IPS-NIHi7 (cell line): ENCODE measurements around the gene DOK6.
"Not testable (repeated sequence)": the region's sequence is repeated elsewhere in the genome, so short reads cannot be mapped to it uniquely, and the experiment has no call there.

Source experiments
- DNase-seq: peaks from one replicate; pipeline ENCODE4 v3.0.0; 2012; ENCODE audit warnings: mixed read lengths; ENCODE audit errors: extremely low spot score

Gene DOK6

DNA sequence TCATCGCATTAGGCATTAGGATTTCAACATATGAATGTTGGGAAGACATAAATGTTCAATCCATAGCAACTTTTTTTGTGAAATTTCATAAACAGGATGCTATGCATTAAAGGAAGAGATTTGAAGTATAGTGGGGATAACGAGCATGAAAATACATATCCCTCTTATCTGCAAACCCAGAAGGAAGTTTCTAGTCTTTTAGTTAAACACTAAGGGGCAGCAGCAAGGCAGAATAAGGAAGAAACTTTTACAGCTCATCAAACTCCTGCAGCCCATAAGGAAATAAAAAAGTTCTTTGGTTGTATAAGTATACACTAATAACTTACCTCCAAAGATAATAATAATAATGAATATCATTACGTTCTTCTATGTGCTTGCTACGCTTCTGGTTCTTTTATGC lies 465.5 kb downstream of the DOK6 start:
- no peak for DNase-seq

DNA sequence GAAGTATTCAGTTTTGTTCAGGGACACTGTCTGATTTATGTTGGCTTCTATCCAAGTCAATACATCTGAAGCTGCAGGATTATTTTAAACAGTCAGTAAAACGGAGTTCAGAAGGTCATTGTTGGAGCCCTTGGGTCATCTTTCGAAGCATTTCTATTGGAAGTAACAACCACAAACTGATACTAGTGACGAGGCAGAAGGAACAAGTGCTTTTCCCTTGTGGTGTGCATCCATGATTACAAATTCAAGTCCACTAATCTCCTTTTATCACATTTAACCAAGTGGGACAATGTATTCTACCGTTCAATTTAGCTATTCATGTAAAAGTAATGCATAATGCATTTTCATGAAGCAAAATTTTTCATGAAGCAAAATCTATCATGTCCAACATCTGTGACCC lies 470.0 kb downstream of the DOK6 start:
- DNase-seq = no peak

DNA sequence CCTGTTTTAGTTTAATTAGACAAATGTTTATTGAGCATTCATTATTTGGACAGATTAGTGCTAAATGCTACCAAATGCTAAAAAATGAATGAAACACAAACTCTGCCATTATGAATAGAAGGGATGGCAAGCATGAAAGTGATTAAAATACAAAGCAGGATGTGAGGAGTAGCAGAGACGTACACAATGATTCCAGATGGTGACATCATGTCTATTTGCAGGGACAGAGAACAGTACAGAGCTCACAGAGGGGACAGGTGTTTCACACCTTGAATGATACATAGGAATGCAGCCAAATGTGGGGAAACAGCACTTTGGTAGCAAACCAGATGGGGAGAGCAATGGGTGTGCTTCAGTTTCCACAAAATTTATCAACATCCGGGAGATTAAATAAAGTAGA lies 470.7 kb downstream of the DOK6 start:
- DNase-seq = no peak

DNA sequence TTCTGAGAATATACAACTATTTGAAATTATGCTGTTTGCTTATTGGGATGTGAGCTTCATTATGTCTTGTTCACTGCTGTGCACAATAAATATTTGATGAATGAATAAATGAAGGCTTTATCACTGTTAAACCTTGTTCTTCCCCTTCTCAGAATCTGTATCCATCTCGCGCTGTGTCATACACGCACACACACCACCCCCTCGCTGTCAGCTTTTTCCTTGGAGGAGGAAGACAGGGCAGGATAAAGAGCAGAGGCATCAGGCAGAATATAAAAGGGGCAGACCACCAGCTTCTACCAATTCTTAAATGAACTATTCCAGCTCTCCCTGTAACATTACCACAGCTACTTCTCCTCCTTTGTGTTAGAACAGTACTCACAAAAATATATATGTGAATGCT lies 472.0 kb downstream of the DOK6 start:
- DNase-seq = no peak

DNA sequence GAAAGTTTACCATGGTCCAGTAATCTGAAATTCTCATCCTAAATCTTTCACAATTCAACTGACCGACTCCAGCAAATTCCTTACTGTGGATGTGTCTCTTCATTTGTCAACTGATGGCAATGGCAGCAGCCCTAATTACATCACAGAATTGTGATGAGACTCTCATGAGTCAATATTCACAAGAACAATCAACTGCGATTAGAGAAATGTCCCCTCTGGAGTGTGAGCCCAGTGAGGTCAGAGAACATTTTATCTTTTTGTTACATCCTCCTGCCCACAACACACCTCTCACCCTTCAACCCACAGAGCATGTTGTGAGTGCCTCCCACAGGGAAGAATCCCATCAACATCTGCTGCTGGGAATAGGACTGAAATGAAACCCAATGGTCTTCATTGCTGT lies 473.4 kb downstream of the DOK6 start:
- no peak for DNase-seq

DNA sequence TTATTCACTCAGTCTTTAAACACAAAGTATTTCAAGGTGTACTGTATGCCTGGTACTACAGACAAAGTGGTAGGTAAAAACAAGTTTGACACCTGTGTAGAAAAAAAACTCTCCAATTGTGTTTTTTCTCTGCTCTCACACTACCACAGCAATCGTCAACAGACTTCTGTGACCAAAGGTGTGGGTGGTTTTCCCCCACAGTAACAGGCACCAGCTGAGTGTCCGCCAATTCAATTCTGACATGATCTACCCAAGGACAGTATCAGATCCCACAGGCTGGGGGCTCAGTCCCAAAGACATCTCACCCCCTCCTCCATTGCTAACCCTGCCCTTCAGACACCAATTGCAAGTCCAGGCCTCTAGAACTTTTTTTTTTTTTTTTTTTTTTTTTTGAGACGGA lies 475.8 kb downstream of the DOK6 start:
- DNase-seq = no peak

DNA sequence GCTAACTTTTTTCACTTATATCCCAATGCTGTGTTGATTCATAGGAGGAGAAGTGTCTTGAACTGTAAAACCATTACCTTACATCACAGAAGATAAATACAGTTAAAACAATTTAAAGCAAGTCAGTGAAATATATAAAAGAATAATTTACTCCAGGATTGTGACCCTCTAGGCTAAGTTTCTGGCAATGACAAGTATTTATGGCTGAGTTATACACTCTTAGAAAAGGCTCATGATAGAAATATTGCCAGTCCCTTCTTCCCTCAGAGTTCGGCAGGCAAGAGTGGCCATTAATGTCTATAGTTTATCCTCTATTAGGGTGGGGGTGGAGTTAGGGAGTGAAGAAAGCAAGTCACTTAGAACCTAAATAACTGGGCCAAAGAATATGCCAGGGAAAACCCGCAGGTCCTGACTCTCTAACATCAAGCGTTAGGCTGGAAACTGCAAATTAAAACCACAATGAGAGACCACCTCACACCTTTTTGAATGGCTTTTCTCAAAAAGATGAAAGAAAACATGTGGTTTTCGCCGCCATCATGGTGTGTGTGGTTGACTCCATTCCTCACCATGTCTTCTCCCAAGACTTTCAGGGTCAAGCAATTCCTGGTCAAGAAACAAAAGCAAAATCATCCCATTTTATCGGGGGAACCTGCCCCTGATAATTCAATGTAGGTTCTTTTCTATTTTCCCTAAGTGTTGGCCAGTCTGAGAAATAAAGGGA lies 477.7 kb downstream of the DOK6 start:
- no peak for DNase-seq

DNA sequence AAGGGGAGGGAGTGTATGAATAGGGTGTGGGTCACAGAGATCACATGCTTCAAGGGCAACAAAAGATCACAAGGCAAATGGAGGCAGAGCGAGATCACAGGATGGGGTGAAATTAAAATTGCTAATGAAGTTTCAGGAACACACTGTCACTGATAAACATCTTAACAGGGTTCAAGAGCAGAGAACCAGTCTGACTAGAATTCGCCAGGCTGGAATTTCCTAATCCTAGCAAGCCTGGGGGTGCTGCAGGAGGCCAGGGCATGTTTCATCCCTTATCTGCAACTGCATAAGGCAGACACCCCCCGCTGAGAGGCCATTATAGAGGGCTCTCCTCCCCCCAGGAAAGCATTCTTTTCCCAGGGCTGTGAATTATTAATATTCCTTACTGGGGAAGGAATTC lies 478.4 kb downstream of the DOK6 start:
- DNase-seq = not testable (repeated sequence)

DNA sequence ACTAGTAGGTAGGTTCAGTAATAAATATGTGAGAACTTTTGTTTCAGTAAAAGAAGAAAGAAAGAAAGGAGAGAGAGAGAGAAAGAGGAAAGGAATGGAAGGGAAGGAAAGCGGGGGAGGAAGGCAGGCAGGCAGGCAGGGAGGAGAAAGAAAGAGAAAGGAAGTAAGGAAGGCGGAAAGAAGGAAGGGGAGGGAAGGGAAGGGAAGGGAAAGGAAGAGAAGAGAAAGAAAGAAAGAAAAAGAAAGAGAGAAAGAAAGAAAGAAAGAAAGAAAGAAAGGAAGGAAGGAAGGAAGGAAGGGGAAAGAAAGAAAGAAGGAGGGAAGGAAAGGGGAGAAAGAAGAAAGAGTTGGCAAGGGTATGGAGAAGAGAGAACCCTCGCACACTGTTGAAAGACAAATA lies 479.4 kb downstream of the DOK6 start:
- DNase-seq = no peak

DNA sequence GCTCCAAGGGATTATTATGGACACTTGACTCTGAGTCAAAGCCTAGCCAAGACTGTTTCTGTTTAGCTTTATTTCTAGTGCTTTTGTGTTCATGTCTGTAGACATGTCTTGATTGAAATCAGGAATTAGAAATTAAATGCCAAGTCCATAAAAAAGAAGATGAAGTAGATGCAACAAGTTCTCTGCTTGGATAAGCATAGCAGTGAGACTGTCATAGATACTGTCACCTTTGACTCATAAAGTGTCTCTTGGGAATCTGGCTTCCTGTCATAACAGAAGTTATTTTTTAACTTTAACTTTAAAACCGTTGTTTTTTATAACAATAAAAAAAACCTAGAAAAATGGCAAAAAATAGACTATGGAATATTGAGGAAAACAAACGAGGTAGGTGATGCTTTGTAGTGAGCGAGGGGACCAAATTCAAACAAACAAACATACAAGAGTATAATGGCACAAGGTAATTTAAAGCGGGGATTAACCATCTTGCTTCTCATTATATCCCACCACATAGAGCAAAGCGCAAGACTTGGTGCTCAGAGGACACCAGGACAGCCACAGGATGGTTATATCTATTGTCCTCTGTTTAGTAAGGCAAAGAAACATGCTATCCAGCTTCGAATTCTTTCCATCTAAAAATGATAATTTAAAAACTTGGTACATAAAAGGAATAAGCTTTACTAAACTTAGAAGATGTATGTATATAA lies 482.4 kb downstream of the DOK6 start:
- DNase-seq = no peak

DNA sequence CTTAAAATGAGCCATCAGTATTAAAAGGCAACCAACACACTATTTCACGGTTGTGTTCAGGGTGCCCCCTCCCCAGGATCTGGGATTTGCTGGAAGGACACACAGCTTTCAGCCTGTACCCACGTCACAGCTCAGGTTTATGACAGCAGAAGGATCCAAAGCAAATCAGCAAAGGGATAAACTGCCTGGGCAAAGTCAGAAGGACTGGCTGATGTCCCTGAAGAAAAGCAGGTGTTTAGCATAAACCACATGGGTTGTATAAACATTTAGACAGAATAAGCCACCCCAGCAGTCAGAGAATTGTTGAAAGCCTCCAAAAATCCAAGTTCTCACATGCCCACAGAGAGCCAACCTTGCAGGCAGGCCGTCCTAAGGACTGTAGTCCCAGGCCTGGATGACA lies 483.1 kb downstream of the DOK6 start:
- no peak for DNase-seq

DNA sequence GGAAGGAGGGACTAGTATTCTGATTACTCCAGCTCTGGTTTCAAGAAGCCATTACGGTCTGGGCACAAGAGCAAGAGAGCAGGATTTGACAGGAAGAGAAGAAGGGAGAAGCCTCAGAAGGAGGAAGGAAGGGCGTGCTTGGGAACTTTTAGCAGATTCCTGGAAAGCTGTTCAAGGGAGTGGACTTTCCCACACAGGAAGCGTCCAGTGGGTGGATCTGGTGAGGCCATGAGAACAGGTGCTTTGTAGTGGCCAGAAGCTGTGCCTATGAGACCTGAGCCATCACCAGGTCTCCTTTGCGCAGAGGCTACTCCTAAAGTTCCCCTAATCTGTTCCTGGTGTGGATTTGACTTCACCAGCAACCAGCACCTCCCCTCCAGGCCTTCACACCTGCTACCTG lies 484.7 kb downstream of the DOK6 start:
- DNase-seq = no peak

DNA sequence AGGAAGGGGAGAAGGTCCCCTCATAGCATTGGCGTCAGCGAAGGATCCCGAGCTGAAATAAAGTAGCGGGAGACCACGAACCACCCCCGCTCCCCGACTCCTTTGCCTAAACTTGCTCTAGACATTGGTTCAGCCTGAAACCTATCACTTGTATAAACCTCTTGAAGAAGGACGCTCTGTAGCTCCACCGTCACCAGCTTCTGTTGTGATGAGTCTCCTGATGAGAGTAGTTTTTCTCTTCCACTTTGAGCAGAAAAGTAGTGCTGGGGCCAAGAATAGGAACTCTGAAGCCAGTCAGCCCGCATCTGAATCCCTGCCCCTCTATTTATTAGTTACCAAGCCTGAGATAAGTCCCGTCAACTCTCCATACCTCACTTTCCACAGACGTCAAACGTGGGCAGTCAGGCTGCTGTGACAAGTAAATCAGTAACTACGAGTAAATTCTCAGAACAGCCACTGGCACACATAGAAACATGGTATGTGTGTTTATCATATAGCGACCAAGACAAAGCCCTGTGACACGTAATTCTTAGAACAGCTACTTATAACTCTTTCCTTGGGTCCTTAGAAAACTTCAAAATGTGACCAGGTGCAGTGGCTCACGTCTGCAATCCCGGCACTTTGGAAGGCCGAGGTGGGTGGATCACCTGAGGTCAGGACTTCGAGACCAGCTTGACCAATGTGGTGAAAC lies 485.3 kb downstream of the DOK6 start:
- no peak for DNase-seq

DNA sequence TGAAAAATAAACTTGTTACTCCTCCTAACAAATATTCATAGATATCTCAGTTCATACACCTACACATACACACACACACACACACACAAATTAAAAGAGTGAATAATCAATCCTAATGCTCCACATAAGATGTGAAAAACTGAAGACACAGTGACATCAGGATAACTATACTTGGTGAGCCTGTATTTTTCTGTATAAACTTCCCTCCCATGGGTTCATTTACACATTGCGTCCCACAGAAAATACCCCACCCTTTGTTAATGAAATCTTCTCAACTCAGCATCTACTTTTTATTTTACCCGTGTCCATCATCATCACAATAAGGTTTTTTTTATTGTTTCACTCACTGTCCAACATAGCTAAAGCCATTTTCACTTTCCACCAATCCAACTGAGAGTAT lies 486.6 kb downstream of the DOK6 start:
- DNase-seq = no peak

DNA sequence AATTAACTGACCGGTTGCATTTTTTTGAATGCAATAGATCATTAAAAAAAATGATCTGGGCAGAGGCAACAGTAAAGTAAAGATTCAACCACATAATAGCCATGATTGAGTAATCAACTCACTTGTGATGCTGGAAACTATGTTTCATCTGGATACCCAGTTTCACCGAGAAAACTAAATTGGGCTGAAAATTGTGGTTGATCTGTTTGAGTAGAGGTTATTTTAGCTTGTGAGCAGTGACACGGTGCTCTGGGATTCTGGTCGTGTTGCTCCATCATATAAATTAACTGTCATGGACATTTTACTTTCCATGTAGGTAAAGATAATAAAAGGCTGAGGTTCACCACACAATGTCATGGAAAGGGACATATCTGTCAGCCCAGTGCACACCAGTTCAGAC lies 488.3 kb downstream of the DOK6 start:
- no peak for DNase-seq

DNA sequence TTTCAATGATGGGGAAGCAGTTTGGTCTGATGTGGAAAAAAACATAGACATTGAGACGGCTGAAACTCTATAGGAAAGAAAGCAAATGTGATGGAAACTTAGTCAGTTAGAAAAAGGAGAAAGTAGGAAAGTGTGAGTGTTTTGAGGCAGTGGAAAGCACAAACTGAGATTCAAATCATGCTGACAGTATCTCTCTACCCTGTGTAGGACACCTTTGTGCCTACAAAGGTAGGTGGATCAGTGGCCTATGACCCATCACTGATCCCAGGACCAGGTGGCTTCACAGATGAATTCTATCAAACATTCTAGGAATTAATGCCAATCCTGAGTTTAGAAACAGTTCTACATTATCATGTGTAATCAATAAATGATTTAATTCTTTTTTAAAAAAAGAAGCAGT lies 489.9 kb downstream of the DOK6 start:
- DNase-seq = no peak

DNA sequence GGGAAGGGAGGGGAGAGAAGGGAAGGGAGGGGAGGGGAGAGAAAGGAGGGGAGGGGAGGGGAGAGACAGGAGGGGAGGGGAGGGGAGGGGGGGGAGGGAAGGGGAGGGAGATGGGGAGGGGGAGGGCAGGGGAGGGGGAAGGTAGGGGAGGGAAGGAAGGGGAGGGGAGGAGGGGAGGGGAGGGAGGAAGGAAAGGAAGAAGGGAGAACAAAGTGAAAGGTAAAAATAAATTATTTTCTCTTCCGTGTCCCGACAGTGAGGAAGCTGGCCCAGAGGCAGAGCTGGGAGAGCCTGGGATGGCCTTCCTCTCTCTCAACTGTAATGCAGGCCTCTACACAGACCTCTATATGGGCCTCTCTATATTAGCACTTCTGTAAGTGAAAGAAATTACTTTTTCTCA lies 493.8 kb downstream of the DOK6 start:
- no peak for DNase-seq

DNA sequence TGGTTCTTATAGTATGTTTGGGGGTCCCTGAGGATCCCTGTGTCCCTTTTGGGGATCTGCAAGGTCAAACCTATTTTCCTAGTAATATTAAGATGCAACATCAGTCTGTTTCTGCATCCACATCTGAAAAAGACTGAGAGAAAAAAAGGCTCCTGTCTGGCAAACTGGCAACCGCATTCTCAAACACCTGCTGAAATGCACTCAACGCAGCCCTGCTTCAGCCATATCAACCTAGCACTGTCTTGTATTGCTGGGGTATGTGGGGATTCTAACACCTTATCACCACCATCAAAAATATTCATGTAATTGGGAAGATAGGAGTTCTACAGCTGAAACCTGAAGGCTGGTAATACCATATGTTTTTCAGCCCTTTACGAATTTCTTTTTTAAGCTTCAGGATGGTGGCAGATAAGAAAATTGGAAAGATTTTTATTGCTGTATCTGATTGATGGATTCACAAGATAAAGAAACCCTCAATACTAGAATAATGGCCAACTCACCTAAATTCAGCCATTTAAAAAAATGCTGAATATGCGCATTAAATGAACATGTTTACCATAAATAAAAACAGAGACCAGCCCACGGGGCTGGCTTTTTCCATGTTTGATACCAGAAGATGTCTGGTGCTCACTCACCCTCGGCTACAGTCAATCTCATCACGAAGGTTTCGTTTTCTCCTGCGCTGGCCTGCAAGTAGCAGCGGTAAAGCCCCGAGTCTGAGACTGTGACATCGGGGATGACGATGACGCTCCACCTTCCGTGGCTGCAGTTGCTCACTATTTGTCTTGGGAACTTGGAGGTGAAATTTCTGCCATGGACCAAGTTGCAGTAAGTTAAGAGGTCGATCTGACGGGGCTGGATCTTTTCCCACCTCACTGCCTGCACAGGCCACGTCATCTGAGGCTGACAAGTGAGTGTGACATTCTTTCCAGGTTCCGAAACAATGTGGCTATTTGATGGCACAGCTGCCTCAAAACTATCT lies 494.7 kb downstream of the DOK6 start:
- DNase-seq = no peak

DNA sequence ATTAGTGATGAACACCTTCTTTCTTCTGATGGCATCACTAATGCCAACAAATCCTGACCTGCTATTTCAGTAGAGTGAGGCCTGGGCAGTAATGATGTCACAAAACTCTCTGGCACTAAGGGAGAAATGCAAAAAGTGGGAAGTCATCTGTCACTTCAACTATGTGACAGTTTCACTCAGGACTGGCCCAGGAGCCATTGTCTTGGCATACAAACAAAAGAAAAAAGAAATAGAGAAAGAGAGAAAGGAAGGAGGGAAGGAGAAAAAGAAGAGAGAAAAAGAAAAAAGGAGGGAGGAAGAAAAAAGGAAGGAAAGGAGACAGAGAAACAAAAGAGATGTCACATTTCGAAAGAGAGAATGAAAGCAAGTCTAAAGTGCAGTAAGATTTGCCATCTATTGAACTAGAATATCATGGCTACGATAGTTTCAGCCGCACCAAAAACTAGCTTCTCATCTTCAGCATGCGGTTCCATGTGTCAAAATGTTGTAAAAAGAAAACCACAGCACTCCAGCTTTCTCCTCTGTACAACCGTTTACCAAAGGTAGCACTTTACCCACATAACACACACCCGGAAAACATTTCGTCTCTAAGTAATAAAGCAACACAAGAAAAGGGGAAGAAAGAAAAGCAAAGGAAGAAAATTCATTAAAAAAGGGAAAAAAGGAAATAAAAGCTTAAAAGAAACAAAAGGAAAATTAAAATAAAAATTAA lies 496.9 kb downstream of the DOK6 start:
- DNase-seq = no peak

DNA sequence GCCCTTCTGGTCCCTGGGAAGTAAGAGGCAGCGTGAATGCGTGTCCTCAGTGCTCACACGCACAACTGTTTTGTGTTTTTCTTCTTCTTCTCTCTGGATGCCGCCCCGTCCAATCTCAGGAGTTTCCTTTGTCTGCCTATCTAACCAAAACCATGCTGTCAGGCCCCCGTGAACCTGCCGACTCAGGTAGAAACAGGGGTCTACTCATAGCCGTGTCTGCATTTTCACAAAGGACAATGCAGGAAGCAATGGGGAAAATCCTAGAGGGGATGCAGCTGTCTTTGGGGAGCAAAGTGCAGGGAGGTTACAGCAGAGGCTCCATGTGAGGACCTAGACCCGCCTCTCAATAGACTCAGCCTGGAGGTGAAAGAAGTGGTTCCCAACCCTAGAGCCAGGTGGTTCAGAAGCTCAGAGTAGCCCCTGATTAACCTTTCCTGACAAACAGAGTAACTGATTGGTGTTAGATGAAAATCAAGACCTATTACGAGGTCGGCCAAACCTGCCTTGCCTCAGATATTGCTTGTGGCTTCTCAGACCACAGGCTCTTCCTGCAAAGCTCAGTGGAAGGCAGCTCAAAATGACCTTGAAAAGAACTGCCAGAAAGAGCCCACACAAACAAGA lies 497.7 kb downstream of the DOK6 start:
- no peak for DNase-seq
